ENCODE results near the gene DNAH17.

Gene DNAH17

DNA sequence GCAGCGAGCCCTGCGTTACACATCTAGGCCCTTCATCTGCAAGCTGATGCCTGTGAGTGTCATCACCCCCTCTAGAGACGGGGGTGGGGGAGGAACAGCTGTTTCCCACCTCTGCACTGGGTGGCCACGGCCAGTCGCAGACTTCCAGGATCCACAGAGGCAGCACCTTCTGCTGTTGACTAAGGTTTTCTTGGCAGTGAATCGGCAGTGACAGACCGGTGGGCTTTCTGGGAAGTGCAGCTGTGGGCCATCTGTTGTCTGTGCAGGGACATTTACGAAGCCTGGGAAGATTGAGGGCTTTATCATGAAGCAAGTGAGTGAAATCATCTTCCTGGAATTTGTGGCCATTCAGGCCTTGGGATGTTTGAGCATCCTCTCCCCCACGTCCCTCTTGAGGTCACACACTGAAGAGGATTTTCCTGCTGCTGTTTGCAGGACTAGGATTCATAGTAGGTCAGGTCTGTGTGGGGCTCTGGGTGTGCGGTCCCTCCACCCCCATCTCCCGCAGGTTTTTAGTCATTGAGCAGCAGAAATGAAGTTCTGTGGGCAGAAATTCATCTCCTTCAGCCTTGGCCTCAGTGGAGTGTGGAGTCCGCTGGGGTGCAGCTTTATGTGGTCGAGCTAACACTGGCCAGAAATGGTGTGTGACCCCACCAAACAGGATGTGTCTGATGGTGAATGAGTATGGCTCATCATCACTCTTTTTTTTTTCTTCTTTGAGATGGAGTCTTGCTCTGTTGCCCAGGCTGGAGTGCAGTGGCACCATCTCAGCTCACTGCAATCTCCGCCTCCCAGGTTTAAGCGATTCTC is 186.8 kb downstream of the DNAH17 start:
- DNase-seq (ENCODE audit: low read depth), result no peak

DNA sequence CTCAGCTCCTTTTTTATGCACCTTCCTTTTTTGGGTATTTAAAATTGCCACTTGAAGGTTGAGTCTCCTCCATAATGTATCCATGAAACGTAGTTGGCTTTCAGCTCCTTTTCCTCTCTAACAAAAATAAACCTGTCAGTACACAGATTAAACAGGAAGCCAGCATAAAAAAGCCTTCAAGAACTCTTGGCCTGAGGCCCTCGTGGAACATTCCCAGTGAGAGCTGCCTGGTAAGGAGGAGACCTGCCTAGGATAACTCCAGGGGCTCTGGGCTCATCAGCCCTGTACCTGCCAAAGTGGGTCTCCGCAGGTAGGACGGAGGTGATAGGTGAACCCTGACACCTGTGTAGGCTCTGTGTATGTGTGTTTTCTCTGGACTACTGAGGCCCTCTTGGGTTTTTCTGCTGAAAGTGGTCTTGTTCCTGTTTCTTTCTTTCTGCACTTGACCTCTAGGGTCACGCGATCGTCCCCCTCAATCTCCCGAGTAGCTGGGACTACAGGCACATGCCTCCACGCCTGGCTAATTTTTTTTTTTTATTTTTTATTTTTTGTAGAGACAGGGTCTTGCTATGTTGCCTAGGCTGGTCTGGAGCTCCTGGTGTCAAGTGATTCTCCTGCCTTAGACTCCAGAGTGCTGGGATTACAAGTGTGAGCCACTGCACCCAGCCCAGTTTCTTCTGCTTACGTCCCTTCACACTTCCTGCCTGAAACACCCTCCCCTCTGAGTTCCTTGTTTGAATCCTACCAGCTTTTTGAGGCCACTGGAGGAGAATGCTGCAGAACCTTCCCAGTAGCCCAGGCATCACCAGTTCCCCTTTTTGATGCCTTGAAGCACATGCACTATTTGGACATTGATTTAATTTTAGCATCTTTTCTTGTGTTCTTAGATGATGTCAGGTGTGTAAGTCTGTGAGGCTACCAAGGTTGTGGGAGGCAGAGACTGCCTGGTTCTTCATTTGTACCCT is 188.9 kb downstream of the DNAH17 start:
- DNase-seq (ENCODE audit: low read depth), result no peak

DNA sequence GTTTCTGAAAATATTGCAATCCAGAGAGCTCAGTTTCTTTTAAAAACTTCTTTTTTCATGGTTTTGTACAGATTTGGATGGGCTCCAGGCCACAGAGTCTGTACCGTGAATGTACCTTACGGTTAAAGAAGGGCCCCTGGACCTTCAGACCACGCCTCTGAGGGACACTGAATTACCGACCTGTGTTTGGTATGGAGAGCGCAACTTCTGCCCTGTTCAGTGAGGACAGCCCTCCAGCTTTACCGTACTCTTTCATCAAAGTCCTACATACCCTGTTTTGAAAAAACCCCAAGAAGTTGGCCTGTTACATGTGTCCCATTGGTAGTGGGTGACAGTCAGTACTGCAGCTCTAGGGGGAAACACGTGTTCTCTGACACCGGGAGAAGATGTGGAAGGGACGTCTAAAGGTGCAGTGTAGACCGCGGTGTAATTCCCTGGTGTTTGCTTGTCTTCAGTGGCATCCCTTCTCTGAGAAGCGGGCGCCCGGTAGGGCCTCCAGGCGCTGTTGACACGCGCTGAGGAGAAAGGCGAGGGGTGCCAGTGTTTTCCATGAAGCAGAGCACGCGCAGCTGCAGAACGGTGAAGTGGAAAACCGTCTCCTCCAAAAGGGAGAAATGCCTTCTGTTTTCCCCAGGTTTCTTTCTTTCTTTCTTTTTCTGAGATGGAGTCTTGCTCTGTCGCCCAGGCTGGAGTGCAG is 192.6 kb downstream of the DNAH17 start:
- no peak for DNase-seq (ENCODE audit: low read depth)

DNA sequence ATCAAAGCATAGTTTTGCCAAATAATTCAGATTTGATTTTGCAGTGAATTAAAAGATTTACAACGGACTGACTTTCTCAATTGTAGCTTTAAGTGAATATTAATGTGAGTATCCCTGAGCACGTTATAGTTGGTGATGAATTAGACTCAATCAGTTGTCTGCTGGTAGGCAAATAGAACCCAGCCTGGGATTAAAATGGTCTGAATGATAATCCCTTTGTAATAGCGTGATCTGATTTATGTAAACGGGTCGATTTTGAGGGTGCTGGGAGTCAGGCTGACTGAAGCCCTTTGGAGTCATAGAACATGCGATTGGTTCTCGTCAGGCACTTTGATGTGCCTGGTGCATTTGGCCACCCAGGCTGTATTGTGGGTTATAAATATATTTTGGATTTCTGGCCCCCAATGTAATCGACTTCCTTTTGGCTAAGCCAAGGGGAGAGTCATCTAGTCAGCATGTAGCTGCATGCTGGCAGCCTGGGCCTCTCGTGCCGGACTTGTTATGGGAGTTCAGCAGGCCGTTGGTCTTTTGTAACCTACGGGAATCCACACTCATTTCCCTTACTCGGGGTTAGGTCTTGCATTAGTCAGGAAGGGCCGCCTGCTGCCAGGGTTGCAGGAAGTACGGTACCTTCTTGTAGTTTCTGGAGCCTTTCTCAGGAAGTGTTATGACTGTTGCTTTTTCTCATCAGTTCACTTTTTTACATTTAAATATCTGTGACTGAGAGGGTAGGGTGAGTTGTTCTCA is 193.3 kb downstream of the DNAH17 start:
- peak; percentile 15 for DNase-seq (ENCODE audit: low read depth)

DNA sequence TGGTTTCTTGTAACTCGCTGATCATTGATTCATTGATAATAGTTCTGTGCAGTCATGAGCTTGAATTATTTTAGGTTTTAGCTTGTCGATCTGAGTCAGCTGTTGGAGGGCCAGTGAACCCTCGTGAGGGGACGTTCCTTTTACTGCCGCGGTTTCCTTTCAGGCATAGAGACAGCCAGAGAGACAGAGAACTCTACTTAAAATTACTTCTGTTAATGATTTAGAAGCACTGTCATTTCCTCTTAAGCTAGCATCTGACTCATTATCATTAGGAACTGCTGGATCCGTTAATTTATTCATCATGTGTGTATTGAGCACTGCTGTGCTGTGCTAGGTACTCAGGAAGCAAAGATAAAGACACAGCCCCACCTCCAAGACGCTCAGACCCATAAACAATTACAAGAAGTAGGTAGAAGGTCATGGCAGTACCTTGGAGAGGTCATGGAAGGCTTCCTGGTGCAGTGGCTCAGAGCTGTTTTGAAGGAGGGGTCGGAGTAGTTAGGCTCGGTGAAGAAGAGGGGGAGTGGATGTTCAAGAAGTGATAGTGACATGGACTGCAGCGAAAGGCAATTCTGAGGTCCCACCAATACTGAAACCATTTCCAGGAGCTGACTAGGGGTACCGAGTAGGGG is 195.5 kb downstream of the DNAH17 start:
- peak; percentile 5 for DNase-seq (ENCODE audit: low read depth)

DNA sequence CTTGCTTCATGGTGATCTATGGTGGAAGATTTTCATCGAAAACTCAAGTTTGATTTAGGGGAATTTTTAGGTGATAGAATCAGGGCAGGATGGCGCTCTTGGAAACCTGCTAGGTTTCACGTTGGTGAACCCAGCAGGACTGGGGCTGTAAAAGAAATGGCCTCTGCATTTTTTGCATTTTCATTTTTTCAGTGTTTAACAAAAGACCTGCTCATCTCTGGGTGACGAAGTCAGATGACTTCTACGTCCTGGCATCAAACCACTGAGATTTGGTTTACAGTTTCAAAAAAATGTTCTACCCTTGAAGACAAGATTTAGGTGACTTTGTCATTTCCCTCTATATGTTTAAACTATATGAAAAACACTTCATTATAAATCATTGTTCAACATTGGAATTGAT is 196.8 kb downstream of the DNAH17 start:
- no peak for DNase-seq (ENCODE audit: low read depth)

DNA sequence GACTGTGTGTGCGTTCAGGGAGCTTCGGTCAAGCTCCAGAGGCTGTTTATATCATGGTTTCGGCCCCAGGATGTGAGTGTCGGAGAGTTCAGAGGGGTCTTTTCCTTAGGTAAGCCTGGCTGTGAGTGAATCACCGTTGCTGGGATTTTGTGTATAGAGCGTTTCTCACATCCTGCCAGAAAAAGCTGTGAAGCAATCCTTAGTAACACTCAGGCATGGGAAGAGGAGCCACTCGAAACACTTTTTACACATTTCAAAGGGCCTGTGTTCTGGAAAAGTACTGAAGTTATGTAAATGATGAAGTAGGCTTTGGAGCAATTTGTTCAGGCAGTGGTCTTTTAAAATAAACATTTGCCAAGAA is 198.1 kb downstream of the DNAH17 start:
- DNase-seq (ENCODE audit: low read depth), result no peak

DNA sequence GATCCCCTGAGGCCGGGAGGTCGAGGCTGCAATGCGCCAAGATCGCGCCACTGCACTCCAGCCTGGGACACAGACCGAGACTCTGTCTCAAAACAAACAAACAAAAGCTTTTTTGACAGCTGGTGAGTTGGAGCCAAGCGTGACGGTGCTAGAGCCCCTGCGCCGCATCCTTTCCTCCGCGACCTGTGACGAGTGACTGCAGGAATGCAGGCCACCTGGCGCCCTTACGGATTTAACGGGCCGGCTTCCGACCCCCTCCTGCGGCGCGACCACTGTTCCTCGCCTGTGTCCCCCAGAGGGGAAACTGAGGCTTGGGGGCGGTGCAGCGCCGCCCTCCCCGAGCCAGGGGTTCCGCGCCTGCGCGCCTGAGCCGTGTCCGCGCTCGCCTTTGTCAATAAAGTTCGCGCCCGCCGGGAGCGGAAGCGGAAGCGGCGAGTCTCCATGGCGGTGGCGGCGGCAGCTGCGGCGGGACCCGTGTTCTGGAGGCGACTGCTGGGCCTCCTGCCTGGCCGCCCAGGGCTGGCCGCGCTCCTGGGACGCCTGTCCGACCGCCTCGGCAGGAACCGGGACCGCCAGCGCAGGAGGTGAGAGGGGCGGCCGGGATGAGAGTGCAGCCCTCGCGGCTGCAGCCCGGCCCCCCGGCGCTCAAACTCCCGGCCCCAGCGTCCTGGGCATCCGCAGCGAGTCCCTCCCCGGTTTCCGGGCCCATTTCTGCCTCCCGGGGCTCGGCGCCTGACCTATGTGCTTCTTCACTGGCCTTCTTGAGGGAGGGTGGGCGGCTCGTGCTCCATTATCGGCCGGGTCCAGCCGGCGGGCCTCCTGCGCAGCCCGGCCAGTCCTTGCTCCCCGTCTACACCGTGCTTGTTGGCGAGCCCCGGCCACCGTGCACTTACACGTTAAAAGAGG is 198.7 kb downstream of the DNAH17 start, which contains the start of gene PGS1:
TSS of gene PGS1 (plus strand) at position 425 of the 906 bp plus-strand sequence. CDS start at position 442, 17 bp downstream.
- DNase-seq (ENCODE audit: low read depth), result peak; percentile 77

DNA sequence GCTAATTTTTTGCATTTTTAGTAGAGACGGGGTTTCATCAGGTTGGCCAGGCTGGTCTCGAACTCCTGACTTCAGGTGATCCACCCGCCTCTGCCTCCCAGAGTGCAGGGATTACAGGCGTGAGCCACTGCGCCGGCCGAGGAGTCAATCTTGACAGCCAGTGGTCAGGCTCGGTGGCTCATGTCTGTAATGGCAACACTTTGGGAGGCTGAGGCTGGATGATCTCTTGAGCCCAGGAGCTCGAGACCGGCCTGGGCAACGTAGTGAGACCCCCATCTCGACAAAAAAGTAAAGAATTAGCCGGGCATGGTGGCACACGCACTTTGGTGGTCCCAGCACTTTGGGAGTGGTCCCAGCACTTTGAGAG is 199.4 kb downstream of the DNAH17 start:
- DNase-seq (ENCODE audit: low read depth), result no peak

DNA sequence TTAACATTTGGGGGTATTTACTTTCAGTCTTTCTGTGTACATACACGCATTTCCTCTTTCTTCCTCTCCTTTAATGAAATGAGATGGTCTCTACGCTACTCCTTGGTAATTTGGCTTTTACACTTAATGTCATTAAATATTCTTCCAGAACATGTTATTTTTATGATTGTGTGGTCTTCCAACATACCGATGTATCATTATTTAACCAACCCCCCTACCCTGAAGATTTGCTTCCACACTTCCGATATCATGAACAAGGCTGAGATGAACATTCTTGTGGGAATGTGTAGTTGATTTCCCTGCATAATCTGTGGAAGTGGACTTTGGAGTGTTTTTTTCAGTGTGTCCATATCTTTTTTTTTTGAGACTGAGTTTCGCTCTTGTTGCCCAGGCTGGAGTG is 201.0 kb downstream of the DNAH17 start:
- DNase-seq (ENCODE audit: low read depth), result no peak

DNA sequence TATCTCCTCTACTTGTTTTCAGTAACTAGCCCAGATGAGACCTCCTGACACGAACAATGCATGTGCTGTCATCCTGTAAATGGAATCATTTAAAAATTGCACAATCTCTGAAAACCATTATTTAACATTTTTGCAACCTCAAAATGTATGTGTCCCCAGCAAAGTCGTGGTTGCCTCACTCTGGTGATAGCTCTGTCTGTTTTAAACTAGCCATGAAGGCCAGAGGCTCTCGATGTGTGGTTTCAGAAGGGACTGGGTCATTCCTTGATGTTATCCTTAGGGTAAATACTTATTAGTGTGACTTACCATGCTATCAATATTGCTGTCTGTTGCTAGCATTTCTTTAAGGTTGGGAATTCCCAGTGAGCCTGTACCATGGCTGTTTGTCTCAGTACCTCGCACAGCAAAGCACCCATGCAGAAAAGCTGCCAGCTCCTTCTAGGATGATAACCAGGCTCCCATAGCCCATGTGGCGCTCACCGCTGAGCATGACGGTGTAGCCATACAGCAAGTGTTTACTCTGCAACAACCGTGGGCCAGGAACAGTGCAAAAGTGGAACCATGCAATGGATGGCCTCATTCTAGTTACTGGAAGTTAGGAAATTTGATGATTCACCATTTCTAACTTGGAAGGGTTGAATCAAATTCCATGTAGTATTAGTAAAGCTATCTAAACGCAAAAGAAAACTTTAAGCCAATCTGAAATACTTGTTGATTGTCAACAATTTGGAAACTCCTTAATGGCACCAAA is 201.6 kb downstream of the DNAH17 start:
- DNase-seq (ENCODE audit: low read depth), result no peak

DNA sequence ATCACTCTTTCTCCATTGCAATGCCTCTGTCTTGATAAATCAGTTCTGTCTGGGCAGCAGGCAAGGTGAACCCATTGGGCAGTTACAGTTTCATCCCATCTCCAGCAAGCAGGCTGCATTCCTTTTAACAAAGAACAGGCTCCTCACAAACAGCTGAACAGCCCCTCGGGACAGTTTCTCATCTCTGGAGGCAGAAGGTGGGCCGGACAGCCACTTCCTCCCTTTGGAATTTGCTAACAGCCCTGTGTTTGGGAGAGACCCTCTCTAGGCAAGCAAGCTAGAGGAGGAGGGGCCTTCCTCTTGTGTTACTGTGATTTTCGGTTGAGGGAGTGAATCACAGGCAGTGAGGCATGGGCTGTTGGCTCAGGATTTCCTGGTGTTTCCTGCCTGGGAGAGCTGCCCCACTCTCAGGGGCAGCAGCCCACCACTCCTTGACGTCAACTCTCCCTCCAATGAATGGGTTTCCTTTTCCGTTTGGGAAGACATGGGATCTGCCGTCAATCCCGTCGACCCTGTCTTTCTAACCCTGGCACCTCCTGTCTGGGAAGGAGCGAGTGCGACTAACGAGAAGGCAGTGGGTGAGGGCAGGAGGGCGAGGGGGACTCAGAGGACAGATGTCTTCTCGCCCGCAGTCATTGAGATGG is 202.4 kb downstream of the DNAH17 start:
- no peak for DNase-seq (ENCODE audit: low read depth)

DNA sequence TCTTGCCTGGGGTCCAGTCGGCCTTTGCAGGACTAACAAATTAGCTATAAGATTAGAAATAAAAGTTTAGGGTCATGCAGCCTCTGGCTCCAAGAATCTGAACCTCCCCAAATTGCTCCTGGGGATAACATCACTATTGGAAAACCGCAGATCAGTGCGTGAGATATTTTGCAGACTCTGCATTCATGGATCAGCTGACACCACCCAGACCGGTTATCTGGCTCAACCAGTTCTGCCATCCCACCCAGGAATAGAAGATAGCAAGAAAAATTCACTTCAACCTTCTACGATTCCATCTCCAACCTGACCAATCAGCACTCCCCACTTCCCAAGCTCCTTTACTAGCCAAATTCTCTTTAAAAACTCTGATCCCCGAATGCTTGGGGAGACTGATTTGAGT is 203.0 kb downstream of the DNAH17 start:
- DNase-seq (ENCODE audit: low read depth), result no peak

Data from activated gamma-delta T cell treated with anti-CD3 and anti-CD28 coated beads, Interleukin-2, amount 50 U/mL, for 16 hours (primary cell).